Testis (tissue), 3 donors: Measurements from ENCODE around the gene KANSL1L. TPM values are rescaled to one million over a fixed set of nuclear protein-coding genes. Genes with fewer than 3 reads are reported as not detected.

ENCODE experiments used
- DNase-seq: peaks from one replicate; pipeline ENCODE4 v3.0.0-alpha.2; 2019
- H3K27ac ChIP-seq, 2 donors: fragments of 200-600 bp; sonication (generic); one replicate each; pipeline ENCODE4 v1.5.1; 2019
- H3K27me3 ChIP-seq: fragments of 200-600 bp; sonication (generic); one replicate; pipeline ENCODE4 v1.5.1; 2019
- H3K36me3 ChIP-seq: fragments of 200-600 bp; sonication (generic); one replicate; pipeline ENCODE4 v1.5.1; 2017; ENCODE audit warnings: low read depth; ENCODE audit errors: missing control alignments
- H3K4me1 ChIP-seq: fragments of 200-600 bp; sonication (generic); one replicate; pipeline ENCODE4 v1.5.1; 2019
- H3K4me3 ChIP-seq, 2 donors: fragments of 200-600 bp; sonication (generic); one replicate each; pipeline ENCODE4 v1.5.1; 2017 to 2019
- H3K9me3 ChIP-seq: fragments of 200-600 bp; sonication (generic); one replicate; pipeline ENCODE4 v1.5.1; 2017
- POLR2A ChIP-seq: fragments of 450-650 bp; IDR thresholded peaks from one replicate; pipeline ENCODE4 v1.6.1; 2017; ENCODE audit warnings: antibody characterized with exemption, mild to moderate bottlenecking, moderate library complexity
- WGBS, 2 donors: methylation state at CpG; one replicate each; pipeline ENCODE4 v1.1.5; 2018; 5-methylcytosine and 5-hydroxymethylcytosine counted together
- intact Hi-C: fragments of 100-400 bp; cut with DNase I; formaldehyde crosslinking; loops from one replicate; pipeline ENCODE4 v1.15.1; 2023; ENCODE audit warnings: low total_unique reads
- polyA plus RNA-seq: library from polyadenylated mRNA; stranded (reverse); fragments of 350-450 nt; fragmentation: Illumina TruSeq; extraction: RNeasy Lipid Tissue Mini Kit (QIAGEN cat#74804); gene quantifications from one replicate; pipeline ENCODE4 v1.2.3, GENCODE V29; 2014; ENCODE audit warnings: low read depth, low replicate concordance; ENCODE audit not compliant: insufficient read depth
- total RNA-seq, 2 donors: library from RNA; depleted of rRNA; stranded (reverse); fragments of >200 nt; gene quantifications; one replicate each; pipeline ENCODE4 v1.2.3, GENCODE V29; 2016
- TF ChIP-seq, protein P1 (sequence below), 3 experiments: fragments of 450-650 bp in 2 of 3; fragments of 200-600 bp in 1 of 3; sonication (generic) in 1 of 3; IDR thresholded peaks; one replicate each; pipeline ENCODE4 v1.5.1; 2016 to 2019; ENCODE audit warnings: antibody characterized with exemption in 3 of 3, mild to moderate bottlenecking in 2 of 3, moderate library complexity in 1 of 3

Gene KANSL1L
- total and polyA plus RNA-seq, 3 donors from 2014 or later = 39.7 to 80.4 (median 53.0) TPM

DNA sequence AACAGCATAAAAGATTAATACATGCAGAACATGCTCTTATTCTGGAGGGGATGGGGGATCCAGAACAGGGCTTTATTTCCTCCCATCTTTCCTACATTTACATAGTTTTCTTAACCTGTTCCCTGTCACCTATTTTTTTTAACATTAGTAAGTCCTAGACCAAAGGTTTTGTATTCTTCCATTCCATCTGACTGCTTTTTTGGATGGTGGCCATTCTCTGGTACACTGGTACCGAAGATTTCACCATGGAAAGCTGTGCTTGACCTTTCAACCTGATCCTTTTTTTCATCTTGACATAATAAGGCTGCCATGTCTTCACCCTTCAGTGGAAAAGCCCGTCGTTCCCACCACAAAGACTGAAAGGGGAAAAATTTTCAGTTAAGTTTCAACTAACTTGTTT, 148.4 kb downstream of the KANSL1L start:
- TF ChIP-seq POLR2A = no peak
- TF ChIP-seq, protein P1, sequence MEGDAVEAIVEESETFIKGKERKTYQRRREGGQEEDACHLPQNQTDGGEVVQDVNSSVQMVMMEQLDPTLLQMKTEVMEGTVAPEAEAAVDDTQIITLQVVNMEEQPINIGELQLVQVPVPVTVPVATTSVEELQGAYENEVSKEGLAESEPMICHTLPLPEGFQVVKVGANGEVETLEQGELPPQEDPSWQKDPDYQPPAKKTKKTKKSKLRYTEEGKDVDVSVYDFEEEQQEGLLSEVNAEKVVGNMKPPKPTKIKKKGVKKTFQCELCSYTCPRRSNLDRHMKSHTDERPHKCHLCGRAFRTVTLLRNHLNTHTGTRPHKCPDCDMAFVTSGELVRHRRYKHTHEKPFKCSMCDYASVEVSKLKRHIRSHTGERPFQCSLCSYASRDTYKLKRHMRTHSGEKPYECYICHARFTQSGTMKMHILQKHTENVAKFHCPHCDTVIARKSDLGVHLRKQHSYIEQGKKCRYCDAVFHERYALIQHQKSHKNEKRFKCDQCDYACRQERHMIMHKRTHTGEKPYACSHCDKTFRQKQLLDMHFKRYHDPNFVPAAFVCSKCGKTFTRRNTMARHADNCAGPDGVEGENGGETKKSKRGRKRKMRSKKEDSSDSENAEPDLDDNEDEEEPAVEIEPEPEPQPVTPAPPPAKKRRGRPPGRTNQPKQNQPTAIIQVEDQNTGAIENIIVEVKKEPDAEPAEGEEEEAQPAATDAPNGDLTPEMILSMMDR (IDR thresholded peaks at IDR 0.05) = no peak
- Histone ChIP-seq H3K36me3 (no peaks in the 10 kb centered on the region), H3K27ac (no peak overlapping the region), H3K27me3 (no peaks in the 10 kb centered on the region), H3K4me1 (no peaks in the 10 kb centered on the region), H3K4me3 (no peak overlapping the region), H3K9me3 (no peaks in the 10 kb centered on the region)
- DNase-seq = no peak
- intact Hi-C loops = no loop called here
- WGBS, 2 donors = 78 to 86% methylated on average over 3 of the region's 3 CpGs

DNA sequence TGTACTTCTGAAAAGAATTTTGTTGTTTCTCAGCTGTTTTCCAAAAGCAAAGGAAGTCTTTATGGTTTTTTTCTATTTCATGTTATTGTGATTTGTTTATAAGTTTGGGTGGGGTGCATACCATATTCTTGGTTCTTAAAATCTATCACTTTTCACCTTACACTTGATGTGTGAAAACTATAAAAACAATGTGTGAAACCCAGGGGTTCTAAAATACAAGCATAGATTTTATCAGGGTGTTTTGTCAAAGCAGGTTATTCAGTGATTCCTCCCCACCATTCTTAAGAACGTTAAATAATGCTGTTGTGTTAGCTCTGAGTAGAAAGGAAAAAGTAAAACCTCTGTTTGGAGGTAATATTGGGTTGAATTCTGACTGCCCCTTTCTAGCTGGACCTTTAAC, 151.1 kb downstream of the KANSL1L start:
- Histone ChIP-seq H3K27ac (no peak overlapping the region), H3K4me1 (no peaks in the 10 kb centered on the region), H3K36me3 (no peaks in the 10 kb centered on the region), H3K4me3 (no peak overlapping the region), H3K27me3 (no peaks in the 10 kb centered on the region), H3K9me3 (no peaks in the 10 kb centered on the region)
- no peak for DNase-seq
- intact Hi-C loops = no loop called here
- 93 to 94% methylated on average over 1 of the region's 1 CpG for WGBS, 2 donors
- TF ChIP-seq POLR2A = no peak
- TF ChIP-seq, protein P1 (IDR thresholded peaks at IDR 0.05) = no peak

GRCh38 chr2:210009896-210010295, 161.3 kb downstream of the KANSL1L start:
- Histone ChIP-seq H3K36me3 (no peaks in the 10 kb centered on the region), H3K27ac (no peak overlapping the region), H3K4me1 (peaks cover 6% of the 10 kb centered on the region), H3K4me3 (no peak overlapping the region), H3K27me3 (no peaks in the 10 kb centered on the region), H3K9me3 (no peaks in the 10 kb centered on the region)
- WGBS, 2 donors = 81 to 87% methylated on average over 3 of the region's 3 CpGs
- TF ChIP-seq, protein P1 (IDR thresholded peaks at IDR 0.05) = no peak
- TF ChIP-seq POLR2A = no peak
- DNase-seq = no peak
- intact Hi-C loops = no loop called here

- no peak for TF ChIP-seq POLR2A
- 76 to 77% methylated on average over 6 of the region's 6 CpGs for WGBS, 2 donors
- intact Hi-C loops = no loop called here
- H3K9me3 ChIP-seq = no peaks in the 10 kb centered on the region
- H3K4me3 ChIP-seq = no peak overlapping the region
- DNase-seq = no peak
- no peaks in the 10 kb centered on the region for H3K36me3 ChIP-seq
- H3K27me3 ChIP-seq = no peaks in the 10 kb centered on the region
- H3K4me1 ChIP-seq = peaks cover 6% of the 10 kb centered on the region
- H3K27ac ChIP-seq = no peak overlapping the region
Observed at GRCh38 chr2:210009126-210009525, 162.1 kb downstream of the KANSL1L start.

DNA sequence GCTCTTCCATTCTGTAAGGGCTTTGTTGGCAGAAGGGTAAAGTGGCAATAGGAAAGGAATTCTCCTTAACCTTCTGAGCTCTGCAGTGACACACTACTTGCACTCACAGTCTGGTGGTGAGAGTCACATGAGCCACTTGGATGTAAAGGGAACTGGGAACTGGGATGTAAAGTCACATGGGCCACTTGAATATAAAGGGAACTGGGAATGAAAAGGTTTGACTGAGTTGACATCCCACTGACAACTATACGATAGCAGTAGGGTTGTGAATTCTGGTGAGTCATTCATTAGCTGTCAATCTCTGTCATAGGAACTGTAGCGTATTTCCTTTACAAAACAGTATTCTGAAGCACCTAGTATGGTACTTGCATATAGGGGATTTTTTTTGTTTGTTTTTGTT, 163.3 kb downstream of the KANSL1L start:
- WGBS, 2 donors = 90 to 96% methylated on average over 2 of the region's 2 CpGs
- Histone ChIP-seq H3K9me3 (no peaks in the 10 kb centered on the region), H3K4me1 (peaks cover 6% of the 10 kb centered on the region), H3K27ac (no peak overlapping the region), H3K27me3 (no peaks in the 10 kb centered on the region), H3K36me3 (no peaks in the 10 kb centered on the region), H3K4me3 (no peak overlapping the region)
- TF ChIP-seq POLR2A = no peak
- TF ChIP-seq, protein P1 (IDR thresholded peaks at IDR 0.05) = no peak
- DNase-seq = no peak
- intact Hi-C loops = no loop called here
